Endothelial cell of umbilical vein (primary cell): ENCODE results near the gene EPB42. TPM values are rescaled to one million over a fixed set of nuclear protein-coding genes. Genes with fewer than 3 reads are reported as not detected.

ENCODE experiments used
- BruUV-seq: library from RNA; stranded (reverse); fragments of 400-500 nt; replicated peaks from 2 replicates; lab custom pipeline; 2021; lab: Mats Ljungman, UMichigan
- CTCF ChIA-PET: fragments of 300-600, 350-600 bp; sonication (Branson Sonifier 250); formaldehyde crosslinking; loops from one replicate; lab custom pipeline; 2021; ENCODE audit warnings: antibody characterized with exemption, inconsistent platforms; lab: Charles Lee
- POLR2A ChIA-PET: fragments of 300-600, 350-600 bp; sonication (Branson Sonifier 250); formaldehyde crosslinking; loops from one replicate; lab custom pipeline; 2021; ENCODE audit warnings: antibody characterized with exemption, inconsistent platforms; lab: Charles Lee
- DNase-seq: peaks from one replicate; pipeline ENCODE4 v3.0.0-alpha.2; 2011; ENCODE audit warnings: low read depth, low spot score
- FAIRE-seq: peaks from 2 replicates; lab custom pipeline; 2011; peaks lifted over from hg19 to GRCh38; lab: Jason Lieb, UNC
- H2AFZ ChIP-seq: 2 replicates; pipeline ENCODE4 v1.6.0; 2012; ENCODE audit warnings: low read depth, low read length, control low read depth, inconsistent platforms
- H3K27ac ChIP-seq: 2 replicates; pipeline ENCODE4 v1.5.1; 2011; ENCODE audit warnings: low read depth, mild to moderate bottlenecking, control low read depth, low read length, moderate library complexity; ENCODE audit not compliant: insufficient read depth
- H3K27me3 ChIP-seq, 2 experiments: 2 replicates each; pipeline versions ENCODE4 v1.6.0 to v1.6.1; 2011; ENCODE audit warnings: low read length in 2 of 2, mixed read lengths in 1 of 2; ENCODE audit not compliant: control insufficient read depth in 2 of 2, insufficient read depth in 2 of 2
- H3K36me3 ChIP-seq, 2 experiments: 2 replicates in 1 of 2; 3 replicates in 1 of 2; pipeline ENCODE4 v1.5.1; 2011; ENCODE audit warnings: low read length in 2 of 2, mild to moderate bottlenecking in 1 of 2, moderate library complexity in 1 of 2; ENCODE audit not compliant: control insufficient read depth in 2 of 2, insufficient read depth in 2 of 2; ENCODE audit errors: extremely low read depth in 1 of 2
- H3K4me1 ChIP-seq: 3 replicates; pipeline ENCODE4 v1.5.1; 2011; ENCODE audit warnings: mild to moderate bottlenecking, low read length; ENCODE audit not compliant: control insufficient read depth, insufficient read depth; ENCODE audit errors: extremely low read depth
- H3K4me2 ChIP-seq: 2 replicates; pipeline ENCODE4 v1.6.1; 2011; ENCODE audit warnings: low read length, control low read depth, mixed read lengths; ENCODE audit not compliant: insufficient read depth
- H3K4me3 ChIP-seq, 3 experiments: fragments of 200-600 bp in 1 of 3; sonication (generic), shearing (Covaris generic) in 1 of 3; replicated peaks in 1 of 3; 2 replicates each; pipeline ENCODE4 v1.5.1; 2011 to 2016; ENCODE audit warnings: control low read depth in 3 of 3, low read length in 3 of 3, mild to moderate bottlenecking in 2 of 3, inconsistent platforms in 1 of 3, low read depth in 1 of 3, moderate library complexity in 1 of 3; ENCODE audit not compliant: insufficient read depth in 1 of 3
- H3K79me2 ChIP-seq: 2 replicates; pipeline ENCODE4 v1.6.0; 2012; ENCODE audit warnings: low read length, inconsistent platforms; ENCODE audit not compliant: control insufficient read depth, insufficient read depth
- H3K9ac ChIP-seq: replicated peaks from 2 replicates; pipeline ENCODE3; 2011; ENCODE audit warnings: low read length, control low read depth; ENCODE audit not compliant: insufficient read depth; ENCODE audit errors: extremely low read depth
- H3K9me1 ChIP-seq: replicated peaks from 3 replicates; pipeline ENCODE4 v1.6.0; 2011; ENCODE audit warnings: mild to moderate bottlenecking, low read length; ENCODE audit not compliant: control insufficient read depth, insufficient read depth; ENCODE audit errors: extremely low read depth
- H3K9me3 ChIP-seq: replicated peaks from 2 replicates; pipeline ENCODE4 v1.5.1; 2012; ENCODE audit warnings: low read length, inconsistent platforms; ENCODE audit not compliant: control insufficient read depth, insufficient read depth
- H4K20me1 ChIP-seq: replicated peaks from 2 replicates; pipeline ENCODE3; 2011; ENCODE audit warnings: mild to moderate bottlenecking, low read length; ENCODE audit not compliant: control insufficient read depth, insufficient read depth; ENCODE audit errors: extremely low read depth
- EZH2 ChIP-seq: IDR thresholded peaks from 2 replicates; pipeline ENCODE4 v1.6.1; 2012; ENCODE audit warnings: borderline replicate concordance, low read depth, mild to moderate bottlenecking, moderate library complexity, low read length, inconsistent platforms; ENCODE audit not compliant: severe bottlenecking
- FOS ChIP-seq: IDR thresholded peaks from 2 replicates; pipeline ENCODE4 v1.6.1; 2011; ENCODE audit warnings: mild to moderate bottlenecking, low read length, moderate library complexity, borderline replicate concordance; ENCODE audit not compliant: insufficient read depth
- GATA2 ChIP-seq: IDR thresholded peaks from 2 replicates; pipeline ENCODE4 v1.7.0; 2011; ENCODE audit warnings: low read depth, mild to moderate bottlenecking, moderate library complexity, mixed read lengths, low read length; ENCODE audit not compliant: insufficient read length, insufficient read depth
- JUN ChIP-seq: IDR thresholded peaks from 2 replicates; pipeline ENCODE4 v1.6.1; 2011; ENCODE audit warnings: borderline replicate concordance, low read depth; ENCODE audit not compliant: insufficient read length, insufficient read depth
- MYC ChIP-seq: IDR thresholded peaks from one replicate; pipeline ENCODE4 v1.6.1; 2011; ENCODE audit warnings: mild to moderate bottlenecking, low read depth, low read length
- POLR2A ChIP-seq: IDR thresholded peaks from 2 replicates; pipeline ENCODE4 v1.6.1; 2012; ENCODE audit warnings: low read depth, mild to moderate bottlenecking, control low read depth, low read length
- POLR2AphosphoS5 ChIP-seq: IDR thresholded peaks from 2 replicates; pipeline ENCODE4 v1.6.1; 2012; ENCODE audit warnings: low read depth, mild to moderate bottlenecking, control low read depth, low read length, moderate library complexity; ENCODE audit not compliant: insufficient read depth
- dilution Hi-C: fragments of 300-500 bp; cut with MboI; formaldehyde crosslinking; loops from one replicate; pipeline ENCODE4 v1.15.0; 2019; ENCODE audit warnings: low sequenced_read_pairs; ENCODE audit not compliant: extremely low pct_ligation_motif_present
- intact Hi-C: fragments of 100-400 bp; cut with micrococcal nuclease; formaldehyde crosslinking; loops from one replicate; pipeline ENCODE4 v1.10.0; 2022
- polyA plus RNA-seq, 4 experiments: library from polyadenylated mRNA; depleted of rRNA in 3 of 4; stranded (reverse) in 3 of 4; unstranded in 1 of 4; fragments of >200 nt; gene quantifications; 2 replicates each; pipeline versions ENCODE4 v1.2.1 to v1.2.3, GENCODE V29; 2011 to 2012; ENCODE audit warnings: missing spikeins in 1 of 4
- total RNA-seq: library from RNA; stranded (reverse); gene quantifications from 2 replicates; pipeline ENCODE4 v1.2.3, GENCODE V29; 2021
- TF ChIP-seq, protein P1 (sequence below): IDR thresholded peaks from 2 replicates; pipeline ENCODE4 v1.6.1; 2011; ENCODE audit not compliant: insufficient read depth, insufficient read length
- TF ChIP-seq, protein P2 (sequence below), 2 donors: IDR thresholded peaks; 1 replicate in 1 of 2; 2 replicates in 1 of 2; pipeline ENCODE4 v1.5.1; 2011; ENCODE audit warnings: low read length in 2 of 2, mild to moderate bottlenecking in 2 of 2, moderate library complexity in 2 of 2, control low read depth in 1 of 2, inconsistent platforms in 1 of 2, low read depth in 1 of 2; ENCODE audit not compliant: insufficient read depth in 1 of 2; ENCODE audit errors: extremely low read depth in 1 of 2

EPB42 gene
- total and polyA plus RNA-seq, 2 donors (not counting 3 experiments of a cell fraction or from before 2014, with no cell fraction given) = not detected

- FAIRE-seq (no peak), DNase-seq (no peak)
- CTCF ChIA-PET = interaction anchor here (2.3 to 5.2 kb wide), 2 partner anchors 19 to 41 kb away, joined by 15 to 58 read pairs; no protein-coding TSS in a partner anchor
- H3K9me1 ChIP-seq = no peaks in the 10 kb centered on the region
- no peak within 1 kb of the TSS for H2AFZ ChIP-seq
- H3K9me3 ChIP-seq = no peaks in the 10 kb centered on the region
- H4K20me1 ChIP-seq = no peaks in the 10 kb centered on the region
- H3K27ac ChIP-seq = no peak within 1 kb of the TSS
- peaks cover 13 to 30% of the 10 kb centered on the region in 2 experiments for H3K27me3 ChIP-seq
- intact Hi-C loops = no loop called here
- H3K79me2 ChIP-seq = no peaks in the 10 kb centered on the region
- no peak within 1 kb of the TSS for H3K4me2 ChIP-seq
- POLR2A ChIA-PET = no interaction called here
- no peaks in the 10 kb centered on the region for H3K4me1 ChIP-seq
- H3K36me3 ChIP-seq = no peaks in the 10 kb centered on the region
- TF ChIP-seq, protein P1, sequence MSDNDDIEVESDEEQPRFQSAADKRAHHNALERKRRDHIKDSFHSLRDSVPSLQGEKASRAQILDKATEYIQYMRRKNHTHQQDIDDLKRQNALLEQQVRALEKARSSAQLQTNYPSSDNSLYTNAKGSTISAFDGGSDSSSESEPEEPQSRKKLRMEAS = no peak
- TF ChIP-seq EZH2 (no peak), POLR2A (no peak), FOS (no peak), JUN (no peak), GATA2 (no peak), MYC (no peak), POLR2AphosphoS5 (no peak)
- TF ChIP-seq, protein P2, sequence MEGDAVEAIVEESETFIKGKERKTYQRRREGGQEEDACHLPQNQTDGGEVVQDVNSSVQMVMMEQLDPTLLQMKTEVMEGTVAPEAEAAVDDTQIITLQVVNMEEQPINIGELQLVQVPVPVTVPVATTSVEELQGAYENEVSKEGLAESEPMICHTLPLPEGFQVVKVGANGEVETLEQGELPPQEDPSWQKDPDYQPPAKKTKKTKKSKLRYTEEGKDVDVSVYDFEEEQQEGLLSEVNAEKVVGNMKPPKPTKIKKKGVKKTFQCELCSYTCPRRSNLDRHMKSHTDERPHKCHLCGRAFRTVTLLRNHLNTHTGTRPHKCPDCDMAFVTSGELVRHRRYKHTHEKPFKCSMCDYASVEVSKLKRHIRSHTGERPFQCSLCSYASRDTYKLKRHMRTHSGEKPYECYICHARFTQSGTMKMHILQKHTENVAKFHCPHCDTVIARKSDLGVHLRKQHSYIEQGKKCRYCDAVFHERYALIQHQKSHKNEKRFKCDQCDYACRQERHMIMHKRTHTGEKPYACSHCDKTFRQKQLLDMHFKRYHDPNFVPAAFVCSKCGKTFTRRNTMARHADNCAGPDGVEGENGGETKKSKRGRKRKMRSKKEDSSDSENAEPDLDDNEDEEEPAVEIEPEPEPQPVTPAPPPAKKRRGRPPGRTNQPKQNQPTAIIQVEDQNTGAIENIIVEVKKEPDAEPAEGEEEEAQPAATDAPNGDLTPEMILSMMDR (IDR thresholded peaks at IDR 0.05; ENCODE audit: extremely low read depth in 1 of 2, insufficient read depth in 1 of 2, low read depth in 1 of 2, low read length in 2 of 2) = no peak
- H3K4me3 ChIP-seq = no peak within 1 kb of the TSS
- no TSS peak for BruUV-seq
- no peak within 1 kb of the TSS for H3K9ac ChIP-seq
- dilution Hi-C loops = no loop called here
Measured at GRCh38 chr15:43266834-43267233, 46.0 kb upstream of the EPB42 start, which contains the start of gene TGM5. TSS of gene TGM5 (minus strand) at chr15:43266928. CDS start at chr15:43266849, 79 bp downstream.
